H1 (cell line): ENCODE data around the gene C20orf141. TPM values are rescaled to one million over a fixed set of nuclear protein-coding genes. Genes with fewer than 3 reads are reported as not detected.

ENCODE experiments used
- CTCF ChIA-PET: fragments of 300-600 bp; sonication (Branson Sonifier 250); formaldehyde crosslinking; loops from one replicate; lab custom pipeline; 2021; ENCODE audit not compliant: partially characterized antibody; lab: Charles Lee
- POLR2A ChIA-PET: fragments of 300-600 bp; sonication (Branson Sonifier 250); formaldehyde crosslinking; loops from one replicate; lab custom pipeline; 2021; ENCODE audit warnings: inconsistent platforms; ENCODE audit not compliant: partially characterized antibody; lab: Charles Lee
- DNase-seq, 2 experiments: peaks; one replicate each; pipeline versions ENCODE4 v3.0.0 to v3.0.0-alpha.2; 2010 to 2022; ENCODE audit warnings: low spot score in 2 of 2, low read depth in 1 of 2, mixed read lengths in 1 of 2
- FAIRE-seq: peaks from 2 replicates; lab custom pipeline; 2011; peaks lifted over from hg19 to GRCh38; lab: Jason Lieb, UNC
- H2AFZ ChIP-seq: 2 replicates; pipeline ENCODE4 v1.8.1; 2012; ENCODE audit warnings: low read length, inconsistent platforms
- H2AK5ac ChIP-seq: 2 replicates; pipeline ENCODE4 v1.6.1; 2013; ENCODE audit warnings: low read depth, low read length
- H2BK120ac ChIP-seq: replicated peaks from 2 replicates; pipeline ENCODE3; 2013; ENCODE audit warnings: low read depth, low read length, inconsistent platforms
- H2BK12ac ChIP-seq: 2 replicates; pipeline ENCODE4 v1.6.1; 2013; ENCODE audit warnings: low read depth, low read length
- H2BK15ac ChIP-seq: 2 replicates; pipeline ENCODE4 v1.6.1; 2013; ENCODE audit warnings: low read length
- H2BK20ac ChIP-seq: 2 replicates; pipeline ENCODE4 v1.6.1; 2013; ENCODE audit warnings: low read length
- H2BK5ac ChIP-seq: 2 replicates; pipeline ENCODE4 v1.6.1; 2013; ENCODE audit warnings: low read depth, low read length
- H3K14ac ChIP-seq: 2 replicates; pipeline ENCODE4 v1.6.1; 2013; ENCODE audit warnings: inconsistent platforms; ENCODE audit not compliant: insufficient read length
- H3K18ac ChIP-seq: 2 replicates; pipeline ENCODE4 v1.6.1; 2013; ENCODE audit warnings: low read length; ENCODE audit errors: extremely low read depth
- H3K23ac ChIP-seq: 2 replicates; pipeline ENCODE4 v1.6.1; 2013; ENCODE audit warnings: inconsistent platforms; ENCODE audit not compliant: insufficient read length
- H3K23me2 ChIP-seq: 2 replicates; pipeline ENCODE4 v1.6.1; 2013; ENCODE audit warnings: low read depth, low read length
- H3K27ac ChIP-seq: 2 replicates; pipeline ENCODE4 v1.6.1; 2011; ENCODE audit warnings: low read depth, low read length, inconsistent platforms
- H3K27me3 ChIP-seq, 4 experiments: replicated peaks in 1 of 4; 1 replicate in 1 of 4; 2 replicates in 3 of 4; pipeline versions ENCODE4 v1.6.1 to v1.8.1; 2011 to 2013; ENCODE audit warnings: low read length in 3 of 4, mild to moderate bottlenecking in 3 of 4, inconsistent platforms in 2 of 4, mixed read lengths in 2 of 4, moderate library complexity in 1 of 4; ENCODE audit not compliant: control insufficient read depth in 3 of 4, insufficient read depth in 3 of 4; ENCODE audit errors: extremely low read depth in 1 of 4
- H3K36me3 ChIP-seq, 4 experiments: 2 replicates each; pipeline versions ENCODE4 v1.6.1 to v1.8.1; 2011 to 2013; ENCODE audit warnings: mild to moderate bottlenecking in 4 of 4, low read length in 3 of 4, moderate library complexity in 2 of 4, control low read depth in 1 of 4, inconsistent platforms in 1 of 4; ENCODE audit not compliant: insufficient read depth in 4 of 4, control insufficient read depth in 2 of 4
- H3K4ac ChIP-seq: replicated peaks from 2 replicates; pipeline ENCODE3; 2013; ENCODE audit warnings: low read length, low read depth, mixed read lengths, inconsistent platforms; ENCODE audit not compliant: insufficient read length
- H3K4me1 ChIP-seq, 4 experiments: replicated peaks in 1 of 4; 1 replicate in 1 of 4; 2 replicates in 3 of 4; pipeline versions ENCODE4 v1.6.1 to v1.8.1; 2011 to 2013; ENCODE audit warnings: low read length in 3 of 4, inconsistent platforms in 2 of 4, mixed read lengths in 1 of 4; ENCODE audit not compliant: insufficient read depth in 4 of 4, control insufficient read depth in 3 of 4
- H3K4me2 ChIP-seq, 2 experiments: 2 replicates each; pipeline versions ENCODE4 v1.6.1 to v1.8.1; 2011 to 2013; ENCODE audit warnings: low read depth in 2 of 2, low read length in 2 of 2, control low read depth in 1 of 2, inconsistent platforms in 1 of 2, mild to moderate bottlenecking in 1 of 2; ENCODE audit not compliant: insufficient read depth in 1 of 2
- H3K4me3 ChIP-seq, 4 experiments: fragments of 200-600, 300-600 bp in 1 of 4; sonication (generic), shearing (Covaris generic), sonication (Bioruptor Twin) in 1 of 4; 2 replicates each; pipeline versions ENCODE4 v1.5.1 to v1.8.1; 2011 to 2016; ENCODE audit warnings: low read length in 4 of 4, low read depth in 3 of 4, control low read depth in 2 of 4, inconsistent platforms in 2 of 4, mild to moderate bottlenecking in 2 of 4, mixed read lengths in 1 of 4, moderate library complexity in 1 of 4; ENCODE audit not compliant: insufficient read depth in 2 of 4; ENCODE audit errors: extremely low read depth in 1 of 4
- H3K56ac ChIP-seq: replicated peaks from 2 replicates; pipeline ENCODE3; 2013; ENCODE audit warnings: low read depth, mild to moderate bottlenecking, mixed read lengths, low read length, inconsistent platforms; ENCODE audit not compliant: insufficient read length
- H3K79me1 ChIP-seq: 2 replicates; pipeline ENCODE4 v1.6.1; 2013; ENCODE audit warnings: low read depth, low read length, control low read depth
- H3K79me2 ChIP-seq, 2 experiments: 2 replicates each; pipeline versions ENCODE4 v1.6.1 to v1.8.1; 2012 to 2013; ENCODE audit warnings: low read length in 2 of 2, mild to moderate bottlenecking in 2 of 2, inconsistent platforms in 1 of 2; ENCODE audit not compliant: insufficient read depth in 2 of 2, control insufficient read depth in 1 of 2
- H3K9ac ChIP-seq, 4 experiments: replicated peaks in 1 of 4; 1 replicate in 1 of 4; 2 replicates in 3 of 4; pipeline versions ENCODE4 v1.6.1 to v1.8.1; 2011 to 2013; ENCODE audit warnings: low read depth in 3 of 4, low read length in 3 of 4, control low read depth in 2 of 4, mild to moderate bottlenecking in 2 of 4, moderate library complexity in 2 of 4, inconsistent platforms in 1 of 4; ENCODE audit errors: extremely low read depth in 1 of 4
- H3K9me3 ChIP-seq, 2 experiments: 2 replicates each; pipeline versions ENCODE4 v1.6.1 to v1.8.1; 2012 to 2013; ENCODE audit warnings: mild to moderate bottlenecking in 2 of 2, moderate library complexity in 2 of 2, control low read depth in 1 of 2, inconsistent platforms in 1 of 2, low read depth in 1 of 2, low read length in 1 of 2, mixed read lengths in 1 of 2; ENCODE audit not compliant: insufficient read depth in 2 of 2
- H4K20me1 ChIP-seq, 2 experiments: replicated peaks in 1 of 2; 2 replicates each; pipeline versions ENCODE3 to v1.8.1; 2011 to 2013; ENCODE audit warnings: inconsistent platforms in 2 of 2, low read length in 2 of 2, mild to moderate bottlenecking in 1 of 2; ENCODE audit not compliant: insufficient read depth in 2 of 2, control insufficient read depth in 1 of 2
- H4K5ac ChIP-seq: 2 replicates; pipeline ENCODE4 v1.6.1; 2013; ENCODE audit warnings: low read length, low read depth, mixed read lengths, inconsistent platforms; ENCODE audit not compliant: insufficient read length
- H4K8ac ChIP-seq: 2 replicates; pipeline ENCODE4 v1.8.0; 2013; ENCODE audit warnings: mild to moderate bottlenecking, moderate library complexity, low read length, inconsistent platforms; ENCODE audit not compliant: insufficient read depth; ENCODE audit errors: extremely low read depth
- H4K91ac ChIP-seq: replicated peaks from 2 replicates; pipeline ENCODE3; 2013; ENCODE audit warnings: low read length, mixed read lengths, inconsistent platforms; ENCODE audit not compliant: insufficient read length
- ASH2L ChIP-seq: fragments of 200-600, 300-600 bp; sonication (generic); IDR thresholded peaks from one replicate; pipeline ENCODE4 v1.7.1; 2017; ENCODE audit warnings: low read length
- CTBP2 ChIP-seq: IDR thresholded peaks from 2 replicates; pipeline ENCODE4 v1.7.0; 2011; ENCODE audit warnings: borderline replicate concordance, mild to moderate bottlenecking, moderate library complexity, mixed read lengths, low read length; ENCODE audit not compliant: insufficient read depth, insufficient read length
- EP300 ChIP-seq, 2 experiments: IDR thresholded peaks; 1 replicate in 1 of 2; 2 replicates in 1 of 2; pipeline ENCODE4 v1.6.1; 2011 to 2012; ENCODE audit warnings: low read depth in 2 of 2, low read length in 2 of 2, mild to moderate bottlenecking in 2 of 2, borderline replicate concordance in 1 of 2, inconsistent platforms in 1 of 2, moderate library complexity in 1 of 2
- KDM5A ChIP-seq: fragments of 200-600 bp; IDR thresholded peaks from 2 replicates; pipeline ENCODE4 v1.7.1; 2012; ENCODE audit warnings: mild to moderate bottlenecking, low read length, inconsistent platforms, mixed read lengths
- RBBP5 ChIP-seq: IDR thresholded peaks from 2 replicates; pipeline ENCODE4 v1.7.1; 2012; ENCODE audit warnings: low read depth, mild to moderate bottlenecking, inconsistent platforms, low read length, moderate library complexity, borderline replicate concordance
- RNF2 ChIP-seq: fragments of 200-900, 300-1000 bp; sonication (generic); IDR thresholded peaks from 2 replicates; pipeline ENCODE4 v1.7.1; 2016; ENCODE audit warnings: borderline replicate concordance, low read depth, mild to moderate bottlenecking, antibody characterized with exemption, low read length; ENCODE audit not compliant: poor library complexity, severe bottlenecking; ENCODE audit errors: missing control alignments
- SIN3A ChIP-seq, 2 experiments: IDR thresholded peaks in 1 of 2; conservative IDR thresholded peaks in 1 of 2; 2 replicates each; pipeline ENCODE4 v1.6.1; 2011 to 2012; ENCODE audit warnings: low read length in 2 of 2, improper control_type of control experiment in 1 of 2, low read depth in 1 of 2, mild to moderate bottlenecking in 1 of 2
- SP4 ChIP-seq: IDR thresholded peaks from 2 replicates; pipeline ENCODE4 v1.6.1; 2012; ENCODE audit warnings: low read length, inconsistent platforms
- TAF1 ChIP-seq: IDR thresholded peaks from 2 replicates; pipeline ENCODE4 v1.6.1; 2011; ENCODE audit warnings: mild to moderate bottlenecking, low read depth, low read length
- WGBS, 2 experiments: shearing (Covaris generic) in 1 of 2; methylation state at CpG; one replicate each; pipeline versions ENCODE4 v1.1.6 to v1.1.7; 2013 to 2015; ENCODE audit warnings: low lambda C conversion rate in 2 of 2, mixed read lengths in 2 of 2, inconsistent platforms in 1 of 2, low coverage in 1 of 2, missing lambda C conversion rate in 1 of 2; ENCODE audit not compliant: insufficient replicate concordance in 2 of 2, insufficient coverage in 1 of 2, insufficient read length in 1 of 2; ENCODE audit errors: extremely low coverage in 1 of 2, missing lambda C conversion rate in 1 of 2; 5-methylcytosine and 5-hydroxymethylcytosine counted together
- polyA plus RNA-seq, 7 experiments: library from polyadenylated mRNA; depleted of rRNA in 3 of 7; stranded (reverse) in 5 of 7; unstranded in 2 of 7; fragments of >200 nt in 5 of 7; fragments of 200-250 nt in 2 of 7; gene quantifications; 1 replicate in 5 of 7; 2 replicates in 1 of 7; 4 replicates in 1 of 7; pipeline versions ENCODE4 v1.2.1 to v1.2.3, GENCODE V29; 2011 to 2013; ENCODE audit warnings: missing spikeins in 2 of 7, mixed read lengths in 2 of 7
- total RNA-seq: library from RNA; stranded (reverse); fragmentation: NEBNext Ultra II Directional; extraction: Animal tissue kit (Norgen Biotek cat#: 25700); gene quantifications from 2 replicates; pipeline ENCODE4 v1.2.1, GENCODE V29; 2021

C20orf141 gene
- total and polyA plus RNA-seq, 2 of the 8 experiments (the other 6 are each of a cell fraction or from before 2014, with no cell fraction given): not detected

DNA sequence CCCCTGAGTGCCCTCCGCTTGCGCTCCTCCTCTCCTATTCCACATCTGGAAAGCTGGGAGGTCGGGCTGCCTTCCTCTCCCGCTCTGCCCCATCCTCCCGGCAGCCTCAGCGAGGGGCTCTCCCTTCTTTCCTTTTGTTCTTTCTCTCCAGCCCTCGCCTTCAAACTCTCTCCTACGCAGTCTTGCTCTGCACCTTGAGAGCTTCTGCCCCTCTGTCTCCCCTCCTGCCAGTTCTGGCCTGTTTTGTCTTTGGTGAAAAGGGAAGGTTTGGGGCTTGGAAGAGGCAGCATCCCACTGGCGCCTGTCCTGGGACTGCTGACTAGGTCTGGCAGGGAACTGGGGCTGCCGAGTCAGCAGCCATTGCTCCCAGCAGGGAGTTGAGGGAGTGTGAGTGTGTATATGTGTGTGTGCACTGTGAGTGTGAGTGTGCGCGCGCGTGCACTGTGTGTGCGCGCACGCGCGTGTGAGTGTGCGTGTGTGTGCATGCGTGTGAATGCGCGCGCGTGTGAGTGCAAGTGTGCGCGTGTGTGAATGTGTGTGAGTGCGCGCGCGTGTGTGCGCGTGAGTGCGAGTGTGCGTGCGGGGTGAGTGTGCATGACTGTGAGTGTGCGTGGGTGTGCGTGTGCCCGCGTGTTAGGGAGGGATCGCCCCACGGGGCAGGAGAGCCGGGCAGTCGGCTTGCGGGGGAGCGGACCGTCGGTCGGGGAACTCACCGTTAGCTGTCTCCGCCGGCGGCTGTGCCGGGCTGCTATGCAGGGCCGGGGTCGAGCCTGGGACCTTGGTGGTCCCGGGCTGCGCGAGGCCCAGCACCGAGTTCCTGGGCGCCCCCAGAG lies 14.9 kb upstream of the C20orf141 start:
- peaks cover 11 to 33% (median 19%) of the 10 kb centered on the region in 4 experiments; a peak in 6 of 8 replicates for H3K36me3 ChIP-seq
- DNase-seq (peak in 1 of 2 experiments; percentile 72), FAIRE-seq (no peak)
- H2AK5ac ChIP-seq: peak overlapping the region; percentile 68; the same call in 1 of the 2 replicates
- peak overlapping the region; percentile 16 to 60 (median 39); a peak in 6 of 7 replicates for H3K9ac ChIP-seq
- CTCF ChIA-PET: interaction anchor here (0.9 to 1.8 kb wide), 15 partner anchors 9 to 201 kb away, joined by 3 to 9 read pairs (median 4); partner anchors contain the start of gene TMEM239
- peak overlapping the region; percentile 34; the same call in 1 of the 2 replicates for H2BK20ac ChIP-seq
- peak overlapping the region; percentile 87 for H3K56ac ChIP-seq
- H4K20me1 ChIP-seq: peaks cover 0 to 10% of the 10 kb centered on the region in 2 experiments
- peak overlapping the region; percentile 81 for H2BK15ac ChIP-seq
- H3K4me3 ChIP-seq: peak overlapping the region; percentile 73 to 96 (median 76)
- H3K27ac ChIP-seq: no peak overlapping the region
- peaks cover 23 to 41% (median 39%) of the 10 kb centered on the region in 4 experiments for H3K27me3 ChIP-seq
- H2BK5ac ChIP-seq: peak overlapping the region; percentile 79; the same call in 1 of the 2 replicates
- peak overlapping the region; percentile 93 for H3K18ac ChIP-seq
- peak overlapping the region; percentile 85; the same call in 1 of the 2 replicates for H2BK12ac ChIP-seq
- WGBS, 2 experiments: 3% methylated on average over 43 of the region's 61 CpGs; no CpG with 5 or more reads in 1 of the 2 experiments
- peaks cover 14% of the 10 kb centered on the region for H3K23me2 ChIP-seq
- H2AFZ ChIP-seq: peak overlapping the region; percentile 60; the same call in 1 of the 2 replicates
- H3K79me1 ChIP-seq: no peaks in the 10 kb centered on the region; the same call in 1 of the 2 replicates
- H4K5ac ChIP-seq: peak overlapping the region; percentile 87
- H2BK120ac ChIP-seq: peak overlapping the region; percentile 88
- POLR2A ChIA-PET: interaction anchor here (0.6 to 2.3 kb wide), 10 partner anchors 8 to 242 kb away, joined by 3 to 14 read pairs (median 4); partner anchors contain the start of gene PTPRA
- H3K4me1 ChIP-seq: peaks cover 0 to 23% (median 7%) of the 10 kb centered on the region in 4 experiments; a peak in 6 of 7 replicates
- H3K14ac ChIP-seq: no peak overlapping the region
- no peaks in the 10 kb centered on the region for H3K79me2 ChIP-seq
- H4K91ac ChIP-seq: peak overlapping the region; percentile 100
- no peaks in the 10 kb centered on the region for H3K9me3 ChIP-seq
- peak overlapping the region; percentile 84 for H4K8ac ChIP-seq
- H3K4me2 ChIP-seq: peak overlapping the region; percentile 97
- peak overlapping the region; percentile 97 for H3K23ac ChIP-seq
- peak overlapping the region; percentile 100 for H3K4ac ChIP-seq
- no peak for TF ChIP-seq CTBP2
- TF ChIP-seq ASH2L: peak; percentile 96
- TF ChIP-seq KDM5A: no peak
- TF ChIP-seq SIN3A (conservative IDR thresholded peaks at IDR 0.05 in 1 of 2, IDR thresholded peaks at IDR 0.05 in 1 of 2; ENCODE audit: low read depth in 1 of 2, low read length in 2 of 2): 0 out of 4 replicates have a peak, but pooled peaks of 1 of the 2 experiments have one; percentile 21
- peak; percentile 48 for TF ChIP-seq RNF2
- no peak for TF ChIP-seq RBBP5
- TF ChIP-seq SP4: no peak
- TF ChIP-seq EP300 (IDR thresholded peaks at IDR 0.05; ENCODE audit: borderline replicate concordance in 1 of 2, low read depth in 2 of 2, low read length in 2 of 2): no peak
- no peak; the same call in 1 of the 2 replicates for TF ChIP-seq TAF1
